Measurements from ENCODE around the gene MOB3B. TPM values are rescaled to one million over a fixed set of nuclear protein-coding genes. Genes with fewer than 3 reads are reported as not detected.

Gene MOB3B
- total RNA-seq, 2 donors from 2014 or later: 0.85 to 2.9 TPM

GRCh38 chr9:27462846-27463245 is 66.8 kb downstream of the MOB3B start:
- no peak for TF ChIP-seq CTCF (IDR thresholded peaks at IDR 0.05)
- Histone ChIP-seq H3K27ac (no peak overlapping the region), H3K9me3 (no peaks in the 10 kb centered on the region), H3K4me1 (peaks cover 0 to 11% of the 10 kb centered on the region in 2 donors), H3K36me3 (no peaks in the 10 kb centered on the region), H3K4me3 (no peak overlapping the region), H3K27me3 (no peaks in the 10 kb centered on the region)
- no peak for DNase-seq (ENCODE audit: low spot score)

GRCh38 chr9:27462434-27462833 is 67.2 kb downstream of the MOB3B start:
- H3K27ac ChIP-seq: no peak overlapping the region
- H3K36me3 ChIP-seq: no peaks in the 10 kb centered on the region
- TF ChIP-seq CTCF (IDR thresholded peaks at IDR 0.05): no peak
- no peak for DNase-seq (ENCODE audit: low spot score)
- H3K9me3 ChIP-seq: no peaks in the 10 kb centered on the region
- peaks cover 0 to 15% of the 10 kb centered on the region in 2 donors for H3K4me1 ChIP-seq
- H3K4me3 ChIP-seq: no peak overlapping the region
- no peaks in the 10 kb centered on the region for H3K27me3 ChIP-seq

- no peak for DNase-seq (ENCODE audit: low spot score)
- Histone ChIP-seq H3K4me3 (no peak overlapping the region), H3K27me3 (no peaks in the 10 kb centered on the region), H3K36me3 (no peaks in the 10 kb centered on the region), H3K27ac (peak overlapping the region in 1 of 2 donors; percentile 38), H3K9me3 (no peaks in the 10 kb centered on the region), H3K4me1 (peaks cover 0 to 31% of the 10 kb centered on the region in 2 donors)
- no peak for TF ChIP-seq CTCF (IDR thresholded peaks at IDR 0.05)
Observed at GRCh38 chr9:27460226-27461023, 69.2 kb downstream of the MOB3B start.

- Histone ChIP-seq H3K27me3 (no peaks in the 10 kb centered on the region), H3K4me3 (no peak overlapping the region), H3K36me3 (no peaks in the 10 kb centered on the region), H3K27ac (no peak overlapping the region), H3K9me3 (no peaks in the 10 kb centered on the region), H3K4me1 (peaks cover 0 to 31% of the 10 kb centered on the region in 2 donors)
- TF ChIP-seq CTCF (IDR thresholded peaks at IDR 0.05): no peak
- no peak for DNase-seq (ENCODE audit: low spot score)
Observed at GRCh38 chr9:27457445-27457844, 72.2 kb downstream of the MOB3B start.

GRCh38 chr9:27453860-27454553 is 75.6 kb downstream of the MOB3B start:
- TF ChIP-seq CTCF (IDR thresholded peaks at IDR 0.05): no peak
- H3K27ac ChIP-seq: no peak overlapping the region
- H3K4me3 ChIP-seq: no peak overlapping the region

More at GRCh38 chr9:27453860-27454553, 75.6 kb downstream of the MOB3B start:
- peaks cover 0 to 22% of the 10 kb centered on the region in 2 donors for H3K4me1 ChIP-seq
- H3K9me3 ChIP-seq: no peaks in the 10 kb centered on the region
- no peak for DNase-seq (ENCODE audit: low spot score)
- H3K36me3 ChIP-seq: no peaks in the 10 kb centered on the region
- H3K27me3 ChIP-seq: no peaks in the 10 kb centered on the region

Data from right atrium auricular region (tissue), 2 donors.